NT2/D1 (cell line): ENCODE measurements around the gene COQ10B.

Experiments
- SUZ12 ChIP-seq: IDR thresholded peaks from 2 replicates; pipeline ENCODE4 v1.6.1; 2011; ENCODE audit not compliant: insufficient read length, insufficient read depth; ENCODE audit errors: extremely low read depth
- YY1 ChIP-seq: IDR thresholded peaks from 2 replicates; pipeline ENCODE4 v1.6.1; 2011; ENCODE audit not compliant: insufficient read length, insufficient read depth
- ZNF274 ChIP-seq: IDR thresholded peaks from 2 replicates; pipeline ENCODE4 v1.6.1; 2011; ENCODE audit warnings: mild to moderate bottlenecking, low read depth, low read length

DNA sequence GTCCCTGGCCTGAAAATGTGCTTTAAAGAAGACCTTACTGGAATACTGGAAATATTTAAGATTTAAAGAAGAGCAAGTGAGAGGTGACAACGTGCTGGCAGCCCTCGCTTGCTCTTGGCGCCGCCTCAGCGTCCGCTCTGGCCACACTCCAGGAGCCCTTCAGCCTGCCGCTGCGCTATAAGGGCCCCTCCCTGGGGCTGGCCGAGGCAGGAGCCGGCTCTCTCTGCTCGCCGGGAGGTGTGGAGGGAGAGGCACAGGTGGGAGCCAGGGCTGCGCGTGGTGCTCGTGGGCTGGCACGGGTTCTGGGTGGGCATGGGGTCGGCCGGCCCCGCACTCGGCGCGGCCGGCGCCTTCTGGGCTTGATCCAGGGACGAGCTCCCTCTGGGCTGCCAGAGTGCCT lies 2.9 kb upstream of the COQ10B start:
- no peak for TF ChIP-seq YY1
- no peak for TF ChIP-seq SUZ12
- TF ChIP-seq ZNF274: no peak
